T-helper 2 cell treated with Interferon-gamma antibody and Interleukin-4, amounts not matched to agents 100 ng/mL and 5 ng/mL, for 36 hours (primary cell): Measurements from ENCODE around the gene UBQLN4. TPM values are rescaled to one million over a fixed set of nuclear protein-coding genes. Genes with fewer than 3 reads are reported as not detected.

ENCODE experiments used
- total RNA-seq: library from RNA; stranded (reverse); gene quantifications from 2 replicates; pipeline ENCODE4 v1.2.3, GENCODE V29; 2022

Gene UBQLN4
- total RNA-seq, 1 donor from 2014 or later, result 36.8 TPM

Other genes with a start within 250 kb of the UBQLN4 start
- 79.9 and 82.6 TPM in 2 replicates for gene GON4L, start 196.6 kb downstream of the UBQLN4 start, total RNA-seq
- 22.2 and 22.5 TPM in 2 replicates for gene SYT11, start 194.2 kb downstream of the UBQLN4 start, total RNA-seq
- 27.0 and 27.6 TPM in 2 replicates for gene RIT1, start 142.4 kb downstream of the UBQLN4 start, total RNA-seq
- gene KHDC4, start 119.4 kb downstream of the UBQLN4 start, total RNA-seq, result 73.8 and 82.8 TPM in 2 replicates
- 0.14 TPM in 2 replicates for gene RXFP4, start 112.2 kb downstream of the UBQLN4 start, total RNA-seq
- gene ARHGEF2, start 75.3 kb downstream of the UBQLN4 start, total RNA-seq, result 172 and 189 TPM in 2 replicates
- 265 and 268 TPM in 2 replicates for gene SSR2, start 32.8 kb downstream of the UBQLN4 start, total RNA-seq
- 69.4 and 71.6 TPM in 2 replicates for gene LAMTOR2, start 984 bp upstream of the UBQLN4 start, total RNA-seq
- not detected in 2 replicates for gene RAB25, start 7.4 kb upstream of the UBQLN4 start, total RNA-seq
- 0.20 and 0.50 TPM in 2 replicates for gene MEX3A, start 28.7 kb upstream of the UBQLN4 start, total RNA-seq
- gene LMNA, start 60.9 kb upstream of the UBQLN4 start, total RNA-seq, result 98.8 and 104 TPM in 2 replicates
- gene SEMA4A, start 99.8 kb upstream of the UBQLN4 start, total RNA-seq, result 10.5 and 12.4 TPM in 2 replicates
- 32.2 and 34.3 TPM in 2 replicates for gene SLC25A44, start 140.3 kb upstream of the UBQLN4 start, total RNA-seq
- 84.0 and 84.1 TPM in 2 replicates for gene PMF1, start 159.2 kb upstream of the UBQLN4 start, total RNA-seq
- 2.0 and 2.9 TPM in 2 replicates for gene BGLAP, start 188.4 kb upstream of the UBQLN4 start, total RNA-seq
- gene PAQR6, start 194.3 kb upstream of the UBQLN4 start, total RNA-seq, result 8.0 and 8.6 TPM in 2 replicates
- 69.2 and 73.1 TPM in 2 replicates for gene SMG5, start 229.0 kb upstream of the UBQLN4 start, total RNA-seq
- gene TMEM79, start 230.5 kb upstream of the UBQLN4 start, total RNA-seq, result 9.4 TPM in 2 replicates
- gene GLMP, start 241.9 kb upstream of the UBQLN4 start, total RNA-seq, result 28.9 and 31.3 TPM in 2 replicates
- 0.30 and 0.34 TPM in 2 replicates for gene VHLL, start 245.5 kb upstream of the UBQLN4 start, total RNA-seq